Esophagus squamous epithelium (tissue), 4 donors: ENCODE results near the gene NSFL1C.

Experiments used
- POLR2A ChIP-seq, 4 donors: fragments of 450-650 bp; IDR thresholded peaks; one replicate each; pipeline ENCODE4 v1.6.1; 2017; ENCODE audit warnings: antibody characterized with exemption in 4 of 4, mild to moderate bottlenecking in 4 of 4, moderate library complexity in 3 of 4
- TF ChIP-seq, protein P1 (sequence below), 6 experiments: fragments of 450-650 bp in 4 of 6; fragments of 200-600 bp in 2 of 6; sonication (generic) in 2 of 6; IDR thresholded peaks; one replicate each; pipeline ENCODE4 v1.5.1; 2016 to 2019; ENCODE audit warnings: antibody characterized with exemption in 6 of 6, mild to moderate bottlenecking in 4 of 6, moderate library complexity in 4 of 6

DNA sequence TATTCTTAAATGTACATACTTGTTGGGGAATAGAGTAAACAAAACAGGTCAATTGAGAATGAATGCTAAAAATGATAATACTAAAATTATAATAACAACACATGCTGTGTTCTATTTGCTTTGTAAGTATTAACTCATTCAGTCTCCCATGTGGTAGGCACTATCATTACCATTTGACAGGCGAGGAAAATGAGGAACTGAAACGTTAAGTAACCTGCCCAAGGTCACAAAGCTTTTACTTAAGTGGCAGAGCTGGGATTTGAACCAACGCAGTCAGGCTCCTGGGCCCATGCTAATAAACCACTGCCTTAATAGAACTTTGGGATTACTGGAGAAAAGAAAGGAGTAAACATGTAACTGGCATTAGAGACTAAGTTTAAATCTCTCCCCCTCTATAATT lies 3.8 kb downstream of the NSFL1C start:
- TF ChIP-seq, protein P1, sequence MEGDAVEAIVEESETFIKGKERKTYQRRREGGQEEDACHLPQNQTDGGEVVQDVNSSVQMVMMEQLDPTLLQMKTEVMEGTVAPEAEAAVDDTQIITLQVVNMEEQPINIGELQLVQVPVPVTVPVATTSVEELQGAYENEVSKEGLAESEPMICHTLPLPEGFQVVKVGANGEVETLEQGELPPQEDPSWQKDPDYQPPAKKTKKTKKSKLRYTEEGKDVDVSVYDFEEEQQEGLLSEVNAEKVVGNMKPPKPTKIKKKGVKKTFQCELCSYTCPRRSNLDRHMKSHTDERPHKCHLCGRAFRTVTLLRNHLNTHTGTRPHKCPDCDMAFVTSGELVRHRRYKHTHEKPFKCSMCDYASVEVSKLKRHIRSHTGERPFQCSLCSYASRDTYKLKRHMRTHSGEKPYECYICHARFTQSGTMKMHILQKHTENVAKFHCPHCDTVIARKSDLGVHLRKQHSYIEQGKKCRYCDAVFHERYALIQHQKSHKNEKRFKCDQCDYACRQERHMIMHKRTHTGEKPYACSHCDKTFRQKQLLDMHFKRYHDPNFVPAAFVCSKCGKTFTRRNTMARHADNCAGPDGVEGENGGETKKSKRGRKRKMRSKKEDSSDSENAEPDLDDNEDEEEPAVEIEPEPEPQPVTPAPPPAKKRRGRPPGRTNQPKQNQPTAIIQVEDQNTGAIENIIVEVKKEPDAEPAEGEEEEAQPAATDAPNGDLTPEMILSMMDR (IDR thresholded peaks at IDR 0.05), result no peak
- no peak for TF ChIP-seq POLR2A (IDR thresholded peaks at IDR 0.05)
